ENCODE data around the gene KIF26B.

DNA sequence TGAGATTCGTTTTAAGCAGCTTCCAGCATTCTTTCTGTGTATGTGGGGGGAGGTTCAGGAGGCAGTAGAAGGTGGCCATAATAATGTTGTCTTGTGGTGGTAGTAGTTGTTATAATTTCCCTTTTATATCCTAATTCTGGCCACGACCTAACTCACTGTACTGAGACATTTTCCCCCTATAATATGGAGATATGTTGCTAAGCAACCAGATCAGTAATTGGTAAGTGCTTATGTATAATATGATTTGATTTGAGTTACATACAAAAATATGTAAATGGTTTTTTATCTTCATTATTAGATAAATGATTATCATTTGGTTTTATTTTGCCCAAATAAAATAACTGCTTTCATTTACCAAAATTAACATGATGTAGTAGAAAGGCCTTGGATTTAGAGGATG, 376.2 kb downstream of the KIF26B start:
- TF ChIP-seq, protein P1, sequence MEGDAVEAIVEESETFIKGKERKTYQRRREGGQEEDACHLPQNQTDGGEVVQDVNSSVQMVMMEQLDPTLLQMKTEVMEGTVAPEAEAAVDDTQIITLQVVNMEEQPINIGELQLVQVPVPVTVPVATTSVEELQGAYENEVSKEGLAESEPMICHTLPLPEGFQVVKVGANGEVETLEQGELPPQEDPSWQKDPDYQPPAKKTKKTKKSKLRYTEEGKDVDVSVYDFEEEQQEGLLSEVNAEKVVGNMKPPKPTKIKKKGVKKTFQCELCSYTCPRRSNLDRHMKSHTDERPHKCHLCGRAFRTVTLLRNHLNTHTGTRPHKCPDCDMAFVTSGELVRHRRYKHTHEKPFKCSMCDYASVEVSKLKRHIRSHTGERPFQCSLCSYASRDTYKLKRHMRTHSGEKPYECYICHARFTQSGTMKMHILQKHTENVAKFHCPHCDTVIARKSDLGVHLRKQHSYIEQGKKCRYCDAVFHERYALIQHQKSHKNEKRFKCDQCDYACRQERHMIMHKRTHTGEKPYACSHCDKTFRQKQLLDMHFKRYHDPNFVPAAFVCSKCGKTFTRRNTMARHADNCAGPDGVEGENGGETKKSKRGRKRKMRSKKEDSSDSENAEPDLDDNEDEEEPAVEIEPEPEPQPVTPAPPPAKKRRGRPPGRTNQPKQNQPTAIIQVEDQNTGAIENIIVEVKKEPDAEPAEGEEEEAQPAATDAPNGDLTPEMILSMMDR (IDR thresholded peaks at IDR 0.05), result no peak
- no peak for TF ChIP-seq POLR2A (IDR thresholded peaks at IDR 0.05)
